ENCODE data around the gene NR3C2.
"Not testable (repeated sequence)": the region's sequence is repeated elsewhere in the genome, so short reads cannot be mapped to it uniquely, and the experiment has no call there.

Gene NR3C2

GRCh38 chr4:148364525-148364924 lies 77.7 kb downstream of the NR3C2 start:
- DNase-seq: no peak

DNA sequence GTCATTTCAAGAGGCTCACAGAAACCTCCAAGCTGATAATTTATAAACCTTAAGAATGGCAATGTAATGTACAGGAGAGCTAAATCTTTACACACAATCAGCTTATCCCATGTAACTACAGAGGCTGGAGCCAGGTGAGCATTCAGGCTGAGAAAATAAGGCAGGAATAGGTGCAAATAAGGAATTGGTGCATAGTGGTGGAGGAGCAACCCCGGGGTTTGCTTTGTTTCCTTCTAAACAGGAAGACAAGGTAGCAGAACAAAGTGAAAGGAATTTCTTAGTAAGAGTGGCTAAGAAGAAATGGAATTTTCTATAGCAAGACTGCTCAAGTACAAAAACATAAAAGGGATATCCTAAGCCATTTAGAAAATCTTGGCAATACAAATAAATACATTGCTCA lies 82.4 kb downstream of the NR3C2 start:
- no peak for DNase-seq

DNA sequence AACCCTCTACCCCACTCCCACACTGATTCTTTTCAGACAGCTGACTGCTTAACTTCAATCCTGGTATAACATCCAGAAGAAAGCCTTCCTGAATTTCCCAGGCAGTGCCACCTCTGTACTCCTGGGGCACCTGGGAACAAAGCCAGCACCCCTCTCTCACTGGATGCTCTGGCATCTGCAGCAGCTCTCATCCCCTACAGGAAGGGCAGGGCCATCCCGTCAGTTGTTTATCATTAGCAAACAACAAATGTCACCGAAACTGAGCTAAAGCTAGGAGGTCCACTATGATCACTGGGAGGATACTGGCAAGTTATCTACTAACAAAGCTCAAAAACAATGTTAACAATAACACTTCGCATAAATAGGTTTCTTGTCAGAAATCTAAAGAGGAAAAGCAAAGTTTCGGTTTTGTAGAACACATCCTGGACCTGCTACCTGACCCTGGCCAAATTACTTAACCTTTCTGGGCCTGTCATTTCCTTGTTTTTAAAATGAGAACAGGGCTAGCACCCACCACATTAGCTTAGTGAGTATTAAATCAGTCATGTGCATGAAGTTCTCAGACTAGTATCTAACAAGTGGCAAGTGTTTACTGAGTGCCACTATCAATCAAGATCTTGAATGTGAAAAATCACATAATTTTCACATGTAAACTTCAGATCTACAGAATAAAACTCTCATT lies 86.6 kb downstream of the NR3C2 start:
- peak in 1 of 2 donors; percentile 27 for DNase-seq

- DNase-seq: no peak
Observed at GRCh38 chr4:148354186-148354585, 88.0 kb downstream of the NR3C2 start.

DNA sequence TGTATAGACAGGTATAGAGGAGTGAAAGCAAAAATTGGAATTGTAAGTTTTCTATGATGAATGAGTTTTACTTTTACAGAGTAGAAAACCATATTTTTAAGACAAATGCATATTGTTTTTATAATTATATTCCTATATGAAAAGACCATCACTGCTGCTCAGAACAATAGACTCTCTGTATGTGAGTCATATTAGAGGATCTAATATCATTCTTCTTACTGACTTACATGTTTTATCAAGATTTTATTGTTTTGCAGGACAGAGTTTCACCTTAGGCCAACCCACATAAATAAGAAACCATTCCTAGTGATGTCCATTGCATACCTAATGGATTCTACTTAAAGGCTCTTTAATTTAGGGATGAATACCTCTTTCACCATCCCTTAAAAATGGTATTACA lies 88.6 kb downstream of the NR3C2 start:
- no peak for DNase-seq

GRCh38 chr4:148349153-148349552 lies 93.1 kb downstream of the NR3C2 start:
- DNase-seq: no peak

GRCh38 chr4:148346657-148347056 lies 95.6 kb downstream of the NR3C2 start:
- no peak for DNase-seq

- DNase-seq: no peak
Observed at GRCh38 chr4:148345509-148345908, 96.7 kb downstream of the NR3C2 start.

- no peak for DNase-seq
Observed at GRCh38 chr4:148344941-148345340, 97.3 kb downstream of the NR3C2 start.

DNA sequence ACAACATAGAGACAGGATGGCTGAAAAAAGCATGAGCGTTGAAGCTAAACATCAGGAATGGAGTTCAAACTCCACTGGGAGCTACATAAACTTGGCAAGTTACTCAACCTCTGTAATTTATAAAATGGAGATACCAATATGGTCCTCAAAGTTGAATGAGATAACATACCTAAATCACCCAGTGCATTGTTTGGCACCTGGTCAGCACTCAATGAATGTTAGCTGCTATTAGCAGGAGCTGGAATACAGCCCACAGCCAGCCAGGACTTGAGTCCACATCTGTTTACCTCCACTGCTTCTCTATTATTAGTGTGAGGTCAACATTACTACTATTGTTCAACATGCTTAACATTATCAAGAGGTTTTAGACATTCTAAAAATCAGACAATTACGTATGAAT lies 97.9 kb downstream of the NR3C2 start:
- DNase-seq: no peak

DNA sequence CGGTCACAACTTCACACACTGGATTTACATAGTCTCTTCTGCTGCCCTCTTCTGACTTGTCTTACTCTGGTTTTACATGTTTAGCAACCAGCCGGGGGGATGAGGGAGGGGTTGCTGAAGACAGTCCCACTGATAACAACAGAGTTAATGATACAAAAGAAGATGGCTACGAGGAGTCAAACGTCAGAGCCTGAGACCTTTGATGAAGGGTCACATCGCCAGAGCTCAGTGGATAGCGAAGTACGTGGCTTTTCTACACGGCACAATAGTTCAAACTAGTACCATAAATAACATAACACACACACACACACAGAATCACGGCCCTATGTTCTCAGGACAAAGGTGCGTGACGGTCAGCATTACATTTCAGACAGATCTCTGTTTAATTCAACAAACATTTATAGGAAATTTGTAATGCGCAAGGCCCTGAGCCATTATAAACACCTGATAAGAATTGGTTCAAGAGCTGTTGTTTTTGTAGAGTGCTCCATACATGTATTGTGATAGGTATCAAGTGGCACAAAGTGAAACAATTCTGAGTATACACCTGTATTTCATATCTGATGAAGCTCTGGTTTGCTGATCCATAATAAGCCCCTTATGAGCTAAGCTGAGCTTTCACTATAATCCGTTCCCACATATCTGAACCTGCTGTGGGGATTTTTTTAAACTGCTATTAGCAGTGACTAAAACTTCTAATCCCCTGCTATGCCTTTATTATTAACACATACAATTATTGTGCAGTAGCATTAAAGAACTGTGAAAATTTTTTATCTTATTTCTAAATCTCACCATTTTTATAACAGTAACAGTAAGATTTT lies 100.0 kb downstream of the NR3C2 start:
- no peak for DNase-seq

DNA sequence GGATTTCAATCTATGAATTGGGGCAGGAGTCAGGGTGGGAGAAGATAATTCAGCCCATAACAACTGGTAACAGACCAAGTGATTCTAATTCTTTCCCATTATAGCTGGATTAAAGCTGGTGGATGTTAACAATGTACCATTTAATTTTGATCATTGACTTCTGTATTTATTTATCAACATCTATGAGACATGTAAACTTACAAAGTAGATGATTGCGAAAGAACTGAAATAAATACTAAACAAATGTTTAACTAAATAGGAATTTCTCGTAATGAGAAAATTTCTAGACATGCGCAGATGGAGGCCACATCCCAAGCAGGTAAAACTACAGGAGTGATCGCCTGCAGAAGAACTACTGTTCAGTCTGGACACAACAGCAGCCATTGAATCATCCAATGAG lies 107.1 kb downstream of the NR3C2 start:
- DNase-seq: no peak

GRCh38 chr4:148333265-148333664 lies 108.9 kb downstream of the NR3C2 start:
- DNase-seq: no peak

DNA sequence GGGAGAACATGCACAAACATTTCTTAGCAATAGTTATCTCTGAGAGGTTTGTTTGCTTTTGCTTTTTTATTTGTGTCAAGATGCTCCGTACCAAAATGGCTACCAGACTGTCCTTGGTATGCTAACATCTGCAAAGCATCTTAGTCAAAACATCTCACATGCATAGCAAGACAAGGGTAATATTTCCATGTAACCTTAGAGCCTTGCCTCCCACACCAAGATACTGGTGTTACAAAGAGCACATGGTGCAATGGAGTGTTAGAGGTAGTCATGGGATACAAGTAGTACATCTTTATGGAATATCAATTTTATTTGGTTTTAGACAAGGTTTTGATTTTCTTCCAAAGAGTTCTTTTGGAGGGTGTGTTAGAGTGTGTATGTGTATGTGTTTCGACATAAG lies 109.7 kb downstream of the NR3C2 start:
- DNase-seq: no peak

- no peak for DNase-seq
Observed at GRCh38 chr4:148330724-148331123, 111.5 kb downstream of the NR3C2 start.

DNA sequence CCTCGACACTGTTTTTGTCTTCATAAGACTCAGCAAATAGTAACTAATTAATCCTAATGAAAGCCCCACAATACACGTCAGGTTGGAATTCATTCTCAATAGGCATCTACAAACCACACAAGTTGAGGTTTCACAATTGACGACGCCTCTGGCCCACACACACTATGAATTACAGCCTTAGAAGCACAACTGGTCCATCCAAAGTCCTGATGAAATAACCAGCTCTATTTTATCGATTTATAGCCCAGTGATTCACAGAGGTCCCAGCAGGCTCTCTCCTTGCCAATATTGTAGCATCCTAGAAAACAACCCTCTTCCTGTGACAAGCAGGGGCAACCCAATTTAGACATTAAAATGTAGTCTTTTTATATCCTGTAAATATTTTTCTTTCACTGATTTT lies 112.1 kb downstream of the NR3C2 start:
- DNase-seq: no peak

DNA sequence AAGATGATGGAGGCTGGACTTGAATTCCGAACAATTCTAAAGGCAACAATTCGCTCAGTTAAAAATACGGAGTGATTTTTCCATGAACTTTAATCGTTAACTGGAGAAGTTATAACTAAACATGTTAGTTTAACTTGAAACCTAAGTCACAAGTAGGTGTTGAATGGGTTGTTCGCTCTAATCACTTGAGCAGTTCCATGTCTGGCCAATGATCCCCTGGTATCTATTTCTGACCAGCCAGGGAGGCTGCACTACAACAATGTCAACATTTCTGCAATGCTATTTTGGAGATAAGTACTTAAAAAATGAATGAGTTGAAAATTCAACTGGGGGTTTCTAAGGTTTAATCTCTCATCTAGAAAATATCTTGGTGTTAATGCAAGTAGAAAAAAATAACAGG lies 112.5 kb downstream of the NR3C2 start:
- DNase-seq: no peak

DNA sequence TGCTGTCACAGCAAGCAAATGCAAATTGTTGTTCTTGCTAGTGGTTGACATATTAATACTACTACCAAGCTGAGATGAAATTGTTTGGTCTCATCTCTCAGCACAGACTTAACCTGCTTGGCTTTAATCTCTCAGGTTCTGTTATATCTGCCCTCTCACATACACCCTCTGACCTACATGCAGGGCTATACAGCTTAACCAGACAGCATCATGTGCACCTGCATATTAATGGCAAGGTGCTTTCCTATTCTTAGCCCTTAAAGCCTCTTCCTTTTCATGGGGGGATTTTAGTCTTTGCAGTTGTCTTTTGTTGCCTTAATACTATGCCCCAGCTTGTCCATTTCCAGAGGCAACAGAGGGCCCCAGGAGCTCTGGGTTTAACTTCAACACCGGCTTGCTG lies 114.5 kb downstream of the NR3C2 start:
- no peak for DNase-seq

GRCh38 chr4:148323316-148323715 lies 118.9 kb downstream of the NR3C2 start:
- not testable (repeated sequence) for DNase-seq

DNA sequence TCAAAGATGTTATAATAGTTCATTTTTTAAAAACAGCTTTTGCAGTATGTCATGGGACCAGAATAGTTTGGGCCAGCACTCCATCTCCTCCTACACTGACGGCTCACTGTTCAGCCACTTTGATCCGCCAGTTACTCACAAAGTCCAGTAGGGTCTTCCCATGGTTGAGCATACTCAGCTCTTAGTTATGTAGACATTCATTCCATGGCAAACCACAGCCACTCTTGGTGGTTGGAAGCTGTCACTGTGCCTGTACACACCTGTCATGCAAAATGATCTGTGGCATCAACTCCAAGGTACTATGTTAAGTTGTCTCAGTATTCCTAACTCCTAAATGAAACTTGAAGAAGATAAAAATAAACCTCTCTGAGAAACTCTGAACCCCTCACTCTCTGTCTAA lies 127.2 kb downstream of the NR3C2 start:
- no peak for DNase-seq

GRCh38 chr4:148312956-148313490 lies 129.2 kb downstream of the NR3C2 start:
- no peak for DNase-seq

- no peak for DNase-seq
Observed at GRCh38 chr4:148311526-148311925, 130.7 kb downstream of the NR3C2 start.

DNA sequence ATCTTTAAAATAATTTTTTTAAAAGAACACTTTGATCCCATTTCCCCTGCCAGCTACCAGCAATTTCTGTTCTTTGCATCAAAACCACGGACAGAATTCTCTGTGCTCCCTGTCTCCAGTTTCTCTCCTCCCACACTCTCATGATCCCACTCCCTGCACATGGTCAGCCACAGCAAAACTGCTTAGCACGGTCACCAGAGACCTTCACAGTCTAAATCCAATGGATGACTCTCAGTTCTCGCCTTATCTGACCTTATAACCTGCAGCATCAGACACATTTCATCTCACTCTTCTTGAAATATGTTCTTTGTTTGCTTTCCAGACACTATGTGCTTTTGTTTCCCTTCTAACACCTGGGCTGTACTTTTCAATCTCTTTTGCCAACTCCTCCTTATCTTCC lies 131.5 kb downstream of the NR3C2 start:
- no peak for DNase-seq

DNA sequence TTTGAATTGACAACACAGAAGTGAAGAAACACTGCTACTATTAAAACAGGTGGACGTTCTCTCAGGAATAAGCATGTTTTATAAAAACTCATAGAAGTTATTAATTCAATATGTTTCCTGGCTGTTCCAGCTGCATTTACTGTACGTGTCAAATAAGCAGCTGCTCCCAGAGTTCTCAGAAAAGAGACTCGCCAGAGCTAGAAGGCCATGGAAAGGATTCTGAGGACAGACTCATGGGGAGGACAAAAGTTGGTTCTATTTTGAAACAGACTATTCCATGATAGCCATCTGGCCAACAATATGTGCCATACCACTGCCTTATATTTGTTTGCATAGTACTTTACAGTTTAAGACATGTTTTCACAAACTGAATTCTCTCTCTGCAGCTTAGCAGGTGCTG lies 136.5 kb downstream of the NR3C2 start:
- DNase-seq: no peak
